Activated naive CD4-positive, alpha-beta T cell treated with anti-CD3 and anti-CD28 coated beads, Interleukin-2, amount 50 U/mL, for 72 hours (primary cell): ENCODE results near the gene CLIC5. TPM values are rescaled to one million over a fixed set of nuclear protein-coding genes. Genes with fewer than 3 reads are reported as not detected.
A peak's percentile ranks its signal among the peaks of the same experiment; 100 is the strongest.

Experiments used
- ATAC-seq, 2 donors: fragments of 150-1000 bp; cut with Tn5 transposase; 2 replicates each; pipeline ENCODE4 v1.10.0; 2021; ENCODE audit warnings: mild to moderate bottlenecking in 2 of 2, moderate library complexity in 2 of 2
- DNase-seq, 2 donors: peaks; one replicate each; pipeline ENCODE4 v3.0.0; 2021 to 2022; ENCODE audit warnings: low spot score in 2 of 2
- H3K27ac Mint-ChIP-seq, 2 donors: one replicate each; pipeline ENCODE4 v1.8.0; 2022; ENCODE audit warnings: mild to moderate bottlenecking in 2 of 2, mixed read lengths in 2 of 2
- H3K36me3 Mint-ChIP-seq, 2 donors: one replicate each; pipeline ENCODE4 v1.8.0; 2022; ENCODE audit warnings: mixed read lengths in 2 of 2
- H3K9me3 Mint-ChIP-seq, 2 donors: one replicate each; pipeline ENCODE4 v1.8.0; 2022; ENCODE audit warnings: mixed read lengths in 2 of 2
- total RNA-seq, 2 donors: library from RNA; stranded (reverse); gene quantifications; one replicate each; pipeline ENCODE4 v1.2.3, GENCODE V29; 2022

CLIC5 gene
- total RNA-seq, 2 donors from 2014 or later: 1.8 to 8.4 TPM

DNA sequence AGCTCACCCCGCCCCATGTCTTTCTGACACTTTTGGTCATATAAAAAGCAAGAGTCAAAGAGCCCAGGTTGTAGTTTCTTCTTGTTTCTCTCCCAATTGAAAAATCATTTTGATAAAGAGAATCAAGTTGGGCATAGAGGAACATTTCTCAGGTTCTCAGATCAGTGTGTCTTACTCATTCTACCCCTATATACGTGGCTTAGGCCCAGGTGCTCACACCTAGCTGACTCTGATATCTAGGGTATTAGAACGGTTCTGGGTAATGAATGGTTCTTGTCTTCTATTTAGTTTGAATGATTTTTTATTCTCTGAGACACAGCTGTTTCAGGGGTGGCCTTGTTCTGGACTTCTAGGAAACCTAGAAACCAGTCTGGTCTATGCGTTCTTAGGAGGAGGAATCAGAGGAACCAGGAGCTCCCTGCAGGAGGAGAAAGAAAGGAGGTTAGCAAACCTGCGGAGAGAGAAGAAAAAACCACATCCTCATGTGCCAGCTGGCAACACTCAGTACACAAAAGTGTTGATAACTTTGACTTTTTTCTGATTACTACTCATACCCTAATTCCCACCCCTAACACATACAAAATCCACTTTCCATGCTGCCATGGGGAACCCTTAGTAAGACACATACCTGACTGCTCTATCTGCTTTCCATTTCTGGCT lies 178.0 kb downstream of the CLIC5 start:
- DNase-seq: no peak
- H3K27ac Mint-ChIP-seq: peak overlapping the region; percentile 57 to 88
- peak in 1 of 2 donors; percentile 86 for ATAC-seq
- H3K9me3 Mint-ChIP-seq: no peaks in the 10 kb centered on the region
- H3K36me3 Mint-ChIP-seq: no peaks in the 10 kb centered on the region

DNA sequence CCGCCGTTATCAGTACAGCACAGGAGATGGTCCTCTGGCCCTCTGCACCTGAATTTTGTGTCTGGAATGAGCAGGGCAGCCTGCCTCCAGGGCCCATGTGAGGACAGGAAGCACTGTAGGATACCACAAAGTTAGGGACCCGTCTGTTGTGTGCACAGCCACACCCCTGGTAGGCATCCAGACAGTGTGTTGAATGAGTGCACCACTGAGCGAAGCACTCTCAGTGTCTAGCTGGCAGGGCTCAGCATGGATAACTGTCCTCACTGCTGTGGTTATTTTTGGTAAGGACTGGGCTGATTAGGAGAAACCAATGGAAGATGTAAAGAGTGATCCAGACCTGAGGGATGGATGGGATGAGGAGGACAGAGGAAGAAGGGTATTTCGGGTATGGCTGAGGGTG lies 178.7 kb downstream of the CLIC5 start:
- H3K27ac Mint-ChIP-seq: peak overlapping the region; percentile 57 to 88
- no peak for DNase-seq
- no peaks in the 10 kb centered on the region for H3K9me3 Mint-ChIP-seq
- ATAC-seq: peak in 1 of 2 donors; percentile 14
- H3K36me3 Mint-ChIP-seq: no peaks in the 10 kb centered on the region

DNA sequence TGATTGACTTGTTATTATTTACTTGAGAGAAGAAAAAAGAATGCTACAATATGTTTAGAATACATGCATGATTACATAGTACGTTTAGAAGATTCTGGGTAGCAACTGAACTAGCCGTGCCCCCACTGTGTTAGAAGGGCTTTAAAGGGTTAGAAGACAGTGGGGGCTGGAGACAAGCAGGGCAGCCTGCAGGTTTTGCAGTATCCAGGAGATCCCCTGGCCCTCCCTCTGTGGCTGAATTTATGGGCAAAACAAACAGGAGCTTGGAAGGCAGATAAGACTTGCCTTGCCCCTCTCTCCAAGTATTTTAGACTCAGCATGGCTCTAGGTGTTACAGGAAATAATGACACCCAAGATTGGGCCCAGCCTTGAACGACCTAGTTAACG lies 179.2 kb downstream of the CLIC5 start:
- DNase-seq: no peak
- ATAC-seq: no peak
- H3K36me3 Mint-ChIP-seq: no peaks in the 10 kb centered on the region
- no peaks in the 10 kb centered on the region for H3K9me3 Mint-ChIP-seq
- peak overlapping the region in 1 of 2 donors; percentile 88 for H3K27ac Mint-ChIP-seq

DNA sequence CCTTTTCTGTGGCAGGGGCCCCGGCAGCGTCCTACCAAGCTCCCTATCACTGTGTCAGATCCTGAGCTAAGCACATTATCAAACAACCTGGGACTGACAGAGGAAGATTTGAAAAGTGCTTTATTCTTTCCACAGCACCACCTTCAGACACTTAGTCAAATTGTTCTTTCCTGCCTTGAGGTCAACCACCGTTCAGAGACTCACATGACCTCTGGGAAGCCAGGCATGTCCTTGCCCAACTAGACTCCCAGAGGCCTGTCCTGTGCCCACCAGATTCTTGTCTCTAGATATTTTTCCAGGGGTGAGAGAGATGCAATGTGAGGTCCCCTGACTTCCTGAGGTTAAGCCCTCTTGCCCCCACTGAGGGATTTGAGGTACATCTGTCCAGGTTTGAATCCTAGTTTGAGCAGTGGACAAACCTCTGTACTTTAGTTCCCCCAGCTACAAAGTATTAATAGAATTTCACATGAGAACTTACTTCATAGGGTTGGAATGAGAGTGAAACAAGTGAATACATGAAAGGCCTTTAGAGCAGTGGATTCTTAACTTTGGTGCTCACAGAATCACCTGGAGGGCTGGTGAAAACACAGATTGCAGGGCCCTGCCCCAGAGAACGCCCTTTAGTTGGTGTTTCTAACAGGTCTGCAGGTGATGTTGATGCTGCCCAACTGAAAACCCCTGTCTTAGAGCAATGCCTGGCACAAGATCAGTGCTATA lies 179.8 kb downstream of the CLIC5 start:
- DNase-seq (no peak), ATAC-seq (peak; percentile 10 to 59)
- Mint-ChIP-seq H3K36me3 (no peaks in the 10 kb centered on the region), H3K27ac (peak overlapping the region; percentile 1 to 88), H3K9me3 (no peaks in the 10 kb centered on the region)

DNA sequence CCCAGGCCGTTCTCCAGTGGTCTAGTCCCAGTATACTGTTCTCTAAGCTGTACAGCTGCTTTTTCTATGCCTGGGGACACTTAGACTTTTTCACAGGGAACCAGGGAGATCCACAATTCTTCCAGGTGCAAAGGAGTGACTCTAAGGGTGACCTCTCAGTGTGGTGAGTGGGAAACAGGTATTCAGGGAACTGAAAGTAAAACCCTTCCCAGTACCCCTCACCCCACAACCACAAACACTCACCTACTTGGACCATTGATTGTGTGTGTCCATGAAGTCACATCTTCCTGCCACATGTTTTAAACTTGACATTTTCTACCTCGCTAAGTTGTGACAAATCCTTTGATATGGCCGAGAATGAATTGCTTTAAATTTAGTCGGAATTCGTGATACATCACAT lies 183.6 kb downstream of the CLIC5 start:
- ATAC-seq (peak in 1 of 2 donors; percentile 21), DNase-seq (no peak)
- peaks cover 0 to 14% of the 10 kb centered on the region in 2 donors for H3K36me3 Mint-ChIP-seq
- peak overlapping the region; percentile 75 to 94 for H3K27ac Mint-ChIP-seq
- H3K9me3 Mint-ChIP-seq: no peaks in the 10 kb centered on the region

Other genes starting within 250 kb of the CLIC5 start
- gene ENPP4, start 114.1 kb upstream of the CLIC5 start, total RNA-seq: 10 to 100 TPM in 1 of 2 donors, 1 to 10 TPM in 1; 6.3 to 12.5 TPM
- gene ENPP5, start 155.1 kb upstream of the CLIC5 start, total RNA-seq: under 1 TPM; 0.21 to 0.66 TPM